Mononuclear cell (primary cell): ENCODE data around the gene SERPINH1. TPM values are rescaled to one million over a fixed set of nuclear protein-coding genes. Genes with fewer than 3 reads are reported as not detected.
"Not testable (repeated sequence)": the region's sequence is repeated elsewhere in the genome, so short reads cannot be mapped to it uniquely, and the experiment has no call there.

Experiments used
- H3K27me3 ChIP-seq: 2 replicates; pipeline ENCODE4 v1.6.0; 2011; ENCODE audit warnings: low read length, control low read depth; ENCODE audit not compliant: insufficient read depth
- H3K4me1 ChIP-seq: 2 replicates; pipeline ENCODE4 v1.5.1; 2011; ENCODE audit warnings: mild to moderate bottlenecking, low read length, control low read depth; ENCODE audit not compliant: insufficient read depth
- H3K4me3 ChIP-seq: 2 replicates; pipeline ENCODE4 v1.5.1; 2011; ENCODE audit warnings: mild to moderate bottlenecking, low read length, moderate library complexity
- H3K9me3 ChIP-seq: 2 replicates; pipeline ENCODE4 v1.5.1; 2011; ENCODE audit warnings: low read depth, mild to moderate bottlenecking, control low read depth, low read length
- total RNA-seq: library from RNA; depleted of rRNA; stranded (reverse); fragments of >200 nt; gene quantifications from one replicate; pipeline ENCODE4 v1.2.3, GENCODE V29; 2012

SERPINH1 gene
- total RNA-seq, 1 donor, result 2.3 TPM

GRCh38 chr11:75572744-75573143 is 10.7 kb downstream of the SERPINH1 start:
- Histone ChIP-seq H3K4me3 (no peak overlapping the region), H3K27me3 (no peaks in the 10 kb centered on the region), H3K4me1 (peaks cover 10% of the 10 kb centered on the region), H3K9me3 (no peaks in the 10 kb centered on the region)

GRCh38 chr11:75574698-75575602 is 12.9 kb downstream of the SERPINH1 start:
- Histone ChIP-seq H3K27me3 (no peaks in the 10 kb centered on the region), H3K4me3 (no peak overlapping the region), H3K9me3 (no peaks in the 10 kb centered on the region), H3K4me1 (peaks cover 10% of the 10 kb centered on the region)

GRCh38 chr11:75576017-75576416 is 14.0 kb downstream of the SERPINH1 start:
- H3K4me3 ChIP-seq, result no peak overlapping the region
- H3K27me3 ChIP-seq, result no peaks in the 10 kb centered on the region
- H3K9me3 ChIP-seq, result no peaks in the 10 kb centered on the region
- peaks cover 10% of the 10 kb centered on the region for H3K4me1 ChIP-seq

- no peaks in the 10 kb centered on the region for H3K9me3 ChIP-seq
- H3K4me1 ChIP-seq, result peaks cover 10% of the 10 kb centered on the region
- H3K4me3 ChIP-seq, result no peak overlapping the region
- no peaks in the 10 kb centered on the region for H3K27me3 ChIP-seq
Measured at GRCh38 chr11:75576499-75576918, 14.5 kb downstream of the SERPINH1 start.

DNA sequence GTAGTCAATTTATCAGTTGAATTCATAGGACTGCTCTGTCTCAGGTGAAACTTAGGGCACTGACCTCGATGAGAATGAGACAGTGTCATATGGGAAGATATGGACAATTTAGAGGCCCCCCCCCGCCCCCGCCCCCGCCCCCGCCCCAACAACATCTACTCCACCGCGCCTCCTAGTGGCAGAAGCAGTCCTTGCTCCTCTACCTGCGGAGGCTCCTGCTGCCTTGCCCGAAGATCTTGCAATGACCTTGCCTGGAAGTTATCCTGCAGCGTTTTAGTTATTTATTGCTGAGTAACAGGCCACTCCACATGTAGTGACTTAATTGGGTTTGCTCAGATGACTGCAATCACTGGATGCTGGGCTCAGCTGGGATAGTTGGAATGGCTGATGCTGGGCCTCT is 15.2 kb downstream of the SERPINH1 start:
- Histone ChIP-seq H3K4me3 (no peak overlapping the region), H3K9me3 (no peaks in the 10 kb centered on the region), H3K4me1 (peaks cover 10% of the 10 kb centered on the region), H3K27me3 (peaks cover 3% of the 10 kb centered on the region)

- Histone ChIP-seq H3K9me3 (no peaks in the 10 kb centered on the region), H3K27me3 (peaks cover 6% of the 10 kb centered on the region), H3K4me1 (peaks cover 20% of the 10 kb centered on the region), H3K4me3 (no peak overlapping the region)
Measured at GRCh38 chr11:75578977-75579376, 16.9 kb downstream of the SERPINH1 start.

- Histone ChIP-seq H3K4me1 (peaks cover 20% of the 10 kb centered on the region), H3K27me3 (peaks cover 6% of the 10 kb centered on the region), H3K4me3 (no peak overlapping the region), H3K9me3 (no peaks in the 10 kb centered on the region)
Measured at GRCh38 chr11:75579841-75580240, 17.8 kb downstream of the SERPINH1 start.

DNA sequence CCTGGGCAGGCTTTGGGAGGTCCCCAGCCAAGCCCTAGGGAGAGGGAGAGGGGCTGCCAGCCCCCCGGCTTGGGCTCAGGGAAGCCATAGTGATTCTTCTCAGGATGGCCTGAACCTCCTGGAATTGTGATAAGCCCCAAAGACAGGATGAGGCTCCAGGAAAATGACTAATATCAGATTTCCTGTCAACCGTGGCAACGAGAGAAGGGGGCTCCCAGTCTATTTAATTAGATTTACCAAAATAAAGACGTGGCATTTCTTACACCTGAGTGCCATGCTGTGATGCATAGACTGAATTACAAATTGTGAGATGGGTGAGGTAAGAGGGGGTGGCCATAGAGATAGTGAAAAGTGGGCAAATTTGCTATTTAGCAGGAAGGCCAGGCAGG is 20.4 kb downstream of the SERPINH1 start:
- H3K4me1 ChIP-seq, result peaks cover 10% of the 10 kb centered on the region
- no peak overlapping the region for H3K4me3 ChIP-seq
- no peaks in the 10 kb centered on the region for H3K9me3 ChIP-seq
- H3K27me3 ChIP-seq, result peaks cover 6% of the 10 kb centered on the region

GRCh38 chr11:75582895-75583717 is 21.1 kb downstream of the SERPINH1 start:
- peak overlapping the region; percentile 33 for H3K4me3 ChIP-seq
- peaks cover 10% of the 10 kb centered on the region for H3K4me1 ChIP-seq
- H3K27me3 ChIP-seq, result peaks cover 6% of the 10 kb centered on the region
- H3K9me3 ChIP-seq, result no peaks in the 10 kb centered on the region

DNA sequence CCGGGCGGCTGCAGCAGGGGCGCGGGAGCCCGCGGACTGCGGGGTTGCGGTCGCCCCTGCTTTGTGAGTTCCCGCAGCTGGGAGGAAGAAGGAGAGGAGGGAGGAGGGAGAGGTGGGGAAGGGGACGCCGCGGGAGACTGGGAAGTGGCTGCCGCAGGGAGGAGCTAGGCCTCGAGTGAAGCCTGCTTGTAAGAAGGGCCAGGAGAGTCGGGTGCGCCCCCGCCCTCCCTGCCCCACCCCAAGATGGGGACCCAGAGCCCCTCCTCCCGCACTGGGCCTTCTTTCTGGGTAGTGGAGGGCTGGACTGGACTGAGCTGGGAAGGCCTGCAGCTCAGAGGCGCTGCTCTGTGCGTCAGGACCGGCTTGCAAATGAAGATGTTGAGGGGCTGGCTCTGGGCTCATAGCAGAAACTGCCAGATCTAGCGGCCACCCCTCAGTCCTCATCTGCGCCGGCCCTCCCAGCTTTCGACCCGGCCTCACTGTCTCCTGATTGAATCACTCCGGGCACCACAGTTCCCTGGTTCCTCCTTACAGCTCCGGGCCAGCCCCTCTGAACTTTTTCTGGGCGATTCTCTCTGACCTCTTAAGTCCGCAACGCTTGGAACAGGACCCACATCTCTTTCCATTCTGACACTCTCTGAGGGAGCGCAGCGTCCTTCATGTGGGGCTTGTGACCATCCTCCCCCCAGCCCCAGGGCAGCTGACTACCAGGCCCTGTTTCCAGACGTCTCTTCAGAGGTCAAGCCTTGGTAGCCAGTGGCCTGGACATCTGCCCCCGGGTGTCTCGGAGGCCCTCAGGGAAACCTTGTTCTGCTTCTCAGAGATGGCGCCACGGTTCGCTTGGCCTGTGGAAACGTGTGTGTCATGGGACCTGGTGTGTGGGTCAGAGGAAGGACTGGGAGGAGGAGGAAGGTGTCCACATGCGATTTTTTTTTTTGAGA is 21.9 kb downstream of the SERPINH1 start:
- H3K27me3 ChIP-seq, result peaks cover 6% of the 10 kb centered on the region
- H3K4me1 ChIP-seq, result peaks cover 10% of the 10 kb centered on the region
- peak overlapping the region; percentile 33 for H3K4me3 ChIP-seq
- H3K9me3 ChIP-seq, result no peaks in the 10 kb centered on the region

DNA sequence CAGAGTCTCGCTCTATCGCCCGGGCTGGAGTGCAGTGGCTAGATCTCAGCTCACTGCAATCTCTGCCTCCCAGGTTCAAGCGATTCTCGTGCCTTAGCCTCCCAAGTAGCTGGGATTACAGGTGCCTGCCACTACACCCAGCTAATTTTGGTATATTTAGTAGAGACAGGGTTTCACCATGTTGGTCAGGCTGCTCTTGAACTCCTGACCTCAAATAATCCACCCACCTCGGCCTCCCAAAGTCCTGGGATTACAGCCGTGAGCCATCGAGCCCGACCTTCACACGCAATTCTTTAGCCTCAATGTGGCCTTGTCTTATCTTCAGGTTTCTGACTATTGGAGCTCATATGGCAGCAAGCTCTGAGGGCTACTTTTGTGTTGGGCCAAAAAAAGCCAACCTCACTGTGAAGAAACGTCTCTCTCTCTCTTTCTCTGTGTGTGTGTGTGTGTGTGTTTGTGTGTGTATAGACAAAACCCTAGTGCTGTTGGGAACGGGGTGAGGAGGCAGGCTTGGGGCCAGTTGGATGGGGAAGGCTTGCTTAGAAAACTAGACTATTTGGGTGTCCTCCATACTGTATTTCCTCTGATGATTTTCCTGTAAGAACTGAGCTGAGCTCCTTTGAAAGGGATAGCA is 22.7 kb downstream of the SERPINH1 start:
- H3K27me3 ChIP-seq, H3K9me3 ChIP-seq, H3K4me3 ChIP-seq: not testable (repeated sequence)
- peaks cover 10% of the 10 kb centered on the region for H3K4me1 ChIP-seq

- Histone ChIP-seq H3K27me3 (peaks cover 6% of the 10 kb centered on the region), H3K9me3 (no peaks in the 10 kb centered on the region), H3K4me3 (no peak overlapping the region), H3K4me1 (peaks cover 10% of the 10 kb centered on the region)
Measured at GRCh38 chr11:75585293-75585670, 23.2 kb downstream of the SERPINH1 start.

DNA sequence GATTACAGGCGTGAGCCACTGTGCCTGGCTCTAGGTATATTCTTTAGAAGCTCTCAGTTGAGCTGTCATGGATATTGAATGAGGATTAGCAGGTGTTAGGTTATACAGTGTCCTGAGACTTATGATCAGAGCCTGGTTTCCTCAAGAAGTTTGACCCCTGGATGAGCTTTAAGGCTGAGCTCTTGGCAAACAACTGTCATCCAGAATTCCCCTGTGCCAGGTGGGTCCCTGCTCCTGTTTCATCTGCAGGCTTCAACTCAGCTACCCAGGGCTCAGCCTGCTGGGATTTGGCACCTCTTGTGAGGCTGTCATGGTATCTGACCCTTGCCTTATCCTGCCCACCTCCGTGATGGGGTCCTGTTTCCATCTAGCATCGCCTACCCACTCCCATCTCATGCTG is 24.3 kb downstream of the SERPINH1 start:
- H3K4me1 ChIP-seq, result peaks cover 10% of the 10 kb centered on the region
- H3K27me3 ChIP-seq, result peaks cover 6% of the 10 kb centered on the region

DNA sequence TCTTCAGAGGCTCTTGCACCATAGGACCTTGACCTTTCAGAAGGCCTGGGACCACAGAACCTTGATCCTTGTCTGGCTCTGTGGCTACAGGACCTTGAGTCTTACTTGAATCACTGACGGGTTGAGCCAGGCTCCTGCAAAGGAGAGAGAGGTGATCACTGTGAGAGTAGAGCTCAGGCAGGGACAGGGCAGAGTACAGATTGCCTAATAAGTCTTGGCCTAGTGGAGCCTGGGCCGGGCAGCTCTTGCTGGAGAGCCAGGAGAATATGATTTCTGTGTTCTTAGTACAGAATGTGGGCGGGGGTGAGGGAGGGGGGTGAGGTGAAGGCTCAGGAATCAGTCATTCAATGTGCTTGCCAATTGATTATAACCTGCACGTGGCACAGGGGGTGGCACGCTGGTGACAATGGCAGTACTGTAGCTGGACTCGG is 26.0 kb downstream of the SERPINH1 start:
- Histone ChIP-seq H3K9me3 (no peaks in the 10 kb centered on the region), H3K4me3 (no peak overlapping the region), H3K4me1 (peaks cover 3% of the 10 kb centered on the region), H3K27me3 (no peaks in the 10 kb centered on the region)

More for the DNA sequence above, 24.3 kb downstream of the SERPINH1 start:
- H3K9me3 ChIP-seq, result no peaks in the 10 kb centered on the region
- H3K4me3 ChIP-seq, result no peak overlapping the region
